DND-41 (cell line): ENCODE measurements around the gene INPP5F.

Experiments used
- ATAC-seq: fragments of 200-7000 bp; cut with Tn5 transposase; 3 replicates; pipeline ENCODE4 v1.9.1; 2021; ENCODE audit warnings: low read depth; ENCODE audit not compliant: insufficient read depth
- DNase-seq: peaks from one replicate; pipeline ENCODE4 v3.0.0-alpha.2; 2020
- H2AFZ ChIP-seq: 2 replicates; pipeline ENCODE4 v1.6.0; 2012; ENCODE audit warnings: low read depth, low read length
- H3K27ac ChIP-seq: 2 replicates; pipeline ENCODE4 v1.5.1; 2012; ENCODE audit warnings: low read length, inconsistent platforms
- H3K27me3 ChIP-seq: fragments of 200-600 bp; sonication (generic); 2 replicates; pipeline ENCODE4 v1.6.0; 2012; ENCODE audit warnings: low read length, mild to moderate bottlenecking, inconsistent platforms; ENCODE audit not compliant: insufficient read depth, poor library complexity
- H3K36me3 ChIP-seq: 2 replicates; pipeline ENCODE4 v1.5.1; 2012; ENCODE audit warnings: low read length, inconsistent platforms; ENCODE audit not compliant: insufficient read depth
- H3K4me1 ChIP-seq: 2 replicates; pipeline ENCODE4 v1.5.1; 2012; ENCODE audit warnings: mild to moderate bottlenecking, low read length; ENCODE audit not compliant: insufficient read depth
- H3K4me2 ChIP-seq: 2 replicates; pipeline ENCODE4 v1.6.0; 2012; ENCODE audit warnings: mild to moderate bottlenecking, moderate library complexity, low read length, inconsistent platforms; ENCODE audit not compliant: insufficient read depth
- H3K4me3 ChIP-seq, 2 experiments: fragments of 200-600 bp in 1 of 2; shearing (Covaris generic) in 1 of 2; 2 replicates each; pipeline ENCODE4 v1.5.1; 2012 to 2016; ENCODE audit warnings: inconsistent platforms in 2 of 2, low read length in 2 of 2, mild to moderate bottlenecking in 2 of 2, low read depth in 1 of 2, moderate library complexity in 1 of 2
- H3K79me2 ChIP-seq: 2 replicates; pipeline ENCODE4 v1.6.0; 2012; ENCODE audit warnings: low read length, inconsistent platforms; ENCODE audit not compliant: insufficient read depth
- H3K9ac ChIP-seq: 2 replicates; pipeline ENCODE4 v1.6.0; 2012; ENCODE audit warnings: low read depth, mild to moderate bottlenecking, inconsistent platforms, low read length, moderate library complexity
- H3K9me3 ChIP-seq: 2 replicates; pipeline ENCODE4 v1.5.1; 2012; ENCODE audit warnings: low read length, moderate library complexity, mild to moderate bottlenecking, inconsistent platforms; ENCODE audit not compliant: insufficient read depth, severe bottlenecking
- H4K20me1 ChIP-seq: 2 replicates; pipeline ENCODE4 v1.6.0; 2012; ENCODE audit warnings: low read length; ENCODE audit not compliant: insufficient read depth
- EZH2 ChIP-seq: IDR thresholded peaks from 3 replicates; pipeline ENCODE4 v1.6.1; 2012; ENCODE audit warnings: borderline replicate concordance, low read depth, mild to moderate bottlenecking, moderate library complexity, low read length, inconsistent platforms; ENCODE audit not compliant: severe bottlenecking
- TF ChIP-seq, protein P1 (sequence below): IDR thresholded peaks from 2 replicates; pipeline ENCODE4 v1.5.1; 2012; ENCODE audit warnings: borderline replicate concordance, low read length, moderate library complexity, mild to moderate bottlenecking; ENCODE audit not compliant: poor library complexity, severe bottlenecking; ENCODE audit errors: extremely low read depth

Gene INPP5F

GRCh38 chr10:119807960-119808697, 82.3 kb downstream of the INPP5F start:
- Histone ChIP-seq H3K9ac (no peak overlapping the region), H2AFZ (no peak overlapping the region), H3K9me3 (no peaks in the 10 kb centered on the region), H4K20me1 (no peaks in the 10 kb centered on the region), H3K4me2 (no peak overlapping the region), H3K4me1 (no peaks in the 10 kb centered on the region), H3K27ac (no peak overlapping the region), H3K27me3 (no peaks in the 10 kb centered on the region), H3K79me2 (no peaks in the 10 kb centered on the region), H3K36me3 (peaks cover 7% of the 10 kb centered on the region; the same call in 1 of the 2 replicates), H3K4me3 (no peak overlapping the region)
- TF ChIP-seq, protein P1, sequence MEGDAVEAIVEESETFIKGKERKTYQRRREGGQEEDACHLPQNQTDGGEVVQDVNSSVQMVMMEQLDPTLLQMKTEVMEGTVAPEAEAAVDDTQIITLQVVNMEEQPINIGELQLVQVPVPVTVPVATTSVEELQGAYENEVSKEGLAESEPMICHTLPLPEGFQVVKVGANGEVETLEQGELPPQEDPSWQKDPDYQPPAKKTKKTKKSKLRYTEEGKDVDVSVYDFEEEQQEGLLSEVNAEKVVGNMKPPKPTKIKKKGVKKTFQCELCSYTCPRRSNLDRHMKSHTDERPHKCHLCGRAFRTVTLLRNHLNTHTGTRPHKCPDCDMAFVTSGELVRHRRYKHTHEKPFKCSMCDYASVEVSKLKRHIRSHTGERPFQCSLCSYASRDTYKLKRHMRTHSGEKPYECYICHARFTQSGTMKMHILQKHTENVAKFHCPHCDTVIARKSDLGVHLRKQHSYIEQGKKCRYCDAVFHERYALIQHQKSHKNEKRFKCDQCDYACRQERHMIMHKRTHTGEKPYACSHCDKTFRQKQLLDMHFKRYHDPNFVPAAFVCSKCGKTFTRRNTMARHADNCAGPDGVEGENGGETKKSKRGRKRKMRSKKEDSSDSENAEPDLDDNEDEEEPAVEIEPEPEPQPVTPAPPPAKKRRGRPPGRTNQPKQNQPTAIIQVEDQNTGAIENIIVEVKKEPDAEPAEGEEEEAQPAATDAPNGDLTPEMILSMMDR: no peak
- ATAC-seq (peak; percentile 83), DNase-seq (peak; percentile 20)

GRCh38 chr10:119811122-119811521, 85.3 kb downstream of the INPP5F start:
- Histone ChIP-seq H3K9me3 (no peaks in the 10 kb centered on the region), H3K4me1 (no peaks in the 10 kb centered on the region), H3K79me2 (no peaks in the 10 kb centered on the region), H3K9ac (no peak overlapping the region), H3K27ac (no peak overlapping the region), H3K27me3 (no peaks in the 10 kb centered on the region), H3K36me3 (peaks cover 5% of the 10 kb centered on the region; the same call in 1 of the 2 replicates), H4K20me1 (no peaks in the 10 kb centered on the region), H2AFZ (no peak overlapping the region), H3K4me2 (no peak overlapping the region), H3K4me3 (no peak overlapping the region)
- DNase-seq: no peak
- TF ChIP-seq, protein P1: no peak
- TF ChIP-seq EZH2: no peak
- ATAC-seq: no peak

DNA sequence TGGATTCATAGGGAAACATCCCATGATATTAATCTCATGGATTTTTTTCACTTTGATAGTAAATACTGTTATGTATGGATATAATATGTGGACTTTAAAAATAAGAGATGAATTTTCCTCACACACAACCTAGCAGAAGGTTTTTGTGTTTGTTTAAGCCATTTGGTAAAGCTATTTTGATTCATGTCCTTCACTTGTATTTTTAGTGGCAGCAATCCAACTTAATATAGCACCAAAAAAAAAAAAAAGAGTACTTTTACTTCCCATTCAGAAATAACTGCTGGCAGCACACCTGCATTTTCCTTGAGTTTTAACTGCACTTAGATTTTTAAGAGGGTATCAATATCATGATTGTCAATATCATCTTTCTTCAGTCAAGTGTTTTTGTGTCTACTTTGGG, 86.8 kb downstream of the INPP5F start:
- Histone ChIP-seq H3K36me3 (peaks cover 5% of the 10 kb centered on the region; the same call in 1 of the 2 replicates), H3K4me3 (no peak overlapping the region), H4K20me1 (no peaks in the 10 kb centered on the region), H2AFZ (no peak overlapping the region), H3K9ac (no peak overlapping the region), H3K4me1 (no peaks in the 10 kb centered on the region), H3K79me2 (no peaks in the 10 kb centered on the region), H3K27ac (no peak overlapping the region), H3K27me3 (no peaks in the 10 kb centered on the region), H3K9me3 (no peaks in the 10 kb centered on the region), H3K4me2 (no peak overlapping the region)
- TF ChIP-seq, protein P1: no peak
- TF ChIP-seq EZH2: no peak
- DNase-seq (no peak), ATAC-seq (no peak)
